Glutamatergic neuron (in vitro differentiated cells): Measurements from ENCODE around the gene IFI27L2. TPM values are rescaled to one million over a fixed set of nuclear protein-coding genes. Genes with fewer than 3 reads are reported as not detected.

Experiments
- DNase-seq: peaks from one replicate; pipeline ENCODE4 v3.0.0; 2022
- H3K27ac Mint-ChIP-seq: one replicate; pipeline ENCODE4 v1.8.0; 2020; ENCODE audit warnings: mild to moderate bottlenecking, mixed read lengths, inconsistent platforms; ENCODE audit not compliant: unreplicated experiment
- H3K27me3 Mint-ChIP-seq: one replicate; pipeline ENCODE4 v1.8.0; 2020; ENCODE audit warnings: mild to moderate bottlenecking, moderate library complexity, mixed read lengths, inconsistent platforms; ENCODE audit not compliant: unreplicated experiment
- H3K36me3 Mint-ChIP-seq: one replicate; pipeline ENCODE4 v1.8.0; 2020; ENCODE audit warnings: mild to moderate bottlenecking, mixed read lengths, inconsistent platforms; ENCODE audit not compliant: unreplicated experiment
- H3K4me1 Mint-ChIP-seq: one replicate; pipeline ENCODE4 v1.8.0; 2020; ENCODE audit warnings: mild to moderate bottlenecking, low read depth, mixed read lengths, inconsistent platforms; ENCODE audit not compliant: unreplicated experiment
- H3K4me3 Mint-ChIP-seq: one replicate; pipeline ENCODE4 v1.8.0; 2020; ENCODE audit warnings: mild to moderate bottlenecking, mixed read lengths, inconsistent platforms; ENCODE audit not compliant: unreplicated experiment
- H3K9me3 Mint-ChIP-seq: one replicate; pipeline ENCODE4 v1.8.0; 2020; ENCODE audit warnings: mild to moderate bottlenecking, moderate library complexity, mixed read lengths, inconsistent platforms; ENCODE audit not compliant: unreplicated experiment
- CTCF ChIP-seq: fragments of 200-600 bp; sonication (generic); IDR thresholded peaks from one replicate; pipeline ENCODE4 v1.5.0; 2021; ENCODE audit not compliant: partially characterized antibody, unreplicated experiment
- long read RNA-seq: library from polyadenylated mRNA; unstranded; transcript quantifications from one replicate; pipeline ENCODE4 v2.0.0, GENCODE V29; 2020; ENCODE audit not compliant: unreplicated experiment
- total RNA-seq: library from RNA; stranded (reverse); fragmentation: NEBNext Ultra II Directional; extraction: Animal tissue kit (Norgen Biotek cat#: 25700); gene quantifications from one replicate; pipeline ENCODE4 v1.2.1, GENCODE V29; 2021; ENCODE audit not compliant: unreplicated experiment

IFI27L2 gene
- total RNA-seq = 52.7 TPM
- long read RNA-seq, transcript IFI27L2-204 (3 exons, 516 nt) = minor isoform, 7 of 51 reads
- long read RNA-seq, transcript IFI27L2-201 (4 exons, 511 nt) = major isoform, 42 of 51 reads
- long read RNA-seq, partial matches to known transcripts = 0 of 51 reads
- long read RNA-seq, other reads (novel, unspliced or antisense) = 1 of 51 reads

GRCh38 chr14:94129111-94129757, at the start of gene IFI27L2:
IFI27L2 (minus strand) TSS chr14:94129604; CDS start chr14:94129564, 40 bp downstream.
- H3K4me1 Mint-ChIP-seq = no peaks in the 10 kb centered on the region
- no peaks in the 10 kb centered on the region for H3K36me3 Mint-ChIP-seq
- peaks cover 8% of the 10 kb centered on the region for H3K9me3 Mint-ChIP-seq
- H3K27ac Mint-ChIP-seq = peak within 1 kb of the TSS; percentile 65
- peak; percentile 75 for DNase-seq
- peak within 1 kb of the TSS; percentile 87 for H3K4me3 Mint-ChIP-seq
- peaks cover 2% of the 10 kb centered on the region for H3K27me3 Mint-ChIP-seq
- TF ChIP-seq CTCF = peak; percentile 26

GRCh38 chr14:94177806-94178205, 48.4 kb upstream of the IFI27L2 start:
- Mint-ChIP-seq H3K9me3 (peaks cover 2% of the 10 kb centered on the region), H3K27ac (no peak overlapping the region), H3K4me3 (no peak overlapping the region), H3K27me3 (peaks cover 9% of the 10 kb centered on the region), H3K4me1 (peaks cover 4% of the 10 kb centered on the region), H3K36me3 (no peaks in the 10 kb centered on the region)
- no peak for DNase-seq
- no peak for TF ChIP-seq CTCF

DNA sequence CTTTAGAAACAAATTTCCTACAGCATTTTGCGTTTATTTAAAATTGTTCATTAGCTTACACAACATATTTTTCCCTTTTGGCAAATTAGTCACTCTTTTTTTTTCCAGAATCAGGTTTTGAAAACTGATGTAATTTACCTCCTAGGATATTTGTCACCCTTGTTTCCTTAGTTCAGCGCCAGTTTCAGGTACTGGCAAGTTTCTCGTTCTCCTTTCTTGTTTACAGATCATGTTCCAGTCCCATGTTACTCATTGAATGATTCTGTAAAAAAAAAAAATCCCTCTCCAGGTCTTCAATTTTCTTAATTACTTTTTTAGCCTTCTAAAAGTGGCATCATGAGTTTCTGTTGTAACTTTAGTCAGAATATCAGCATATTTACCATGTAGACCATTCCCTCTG, 47.4 kb upstream of the IFI27L2 start:
- H3K36me3 Mint-ChIP-seq = no peaks in the 10 kb centered on the region
- H3K27ac Mint-ChIP-seq = no peak overlapping the region
- DNase-seq = no peak
- peaks cover 2% of the 10 kb centered on the region for H3K9me3 Mint-ChIP-seq
- no peak overlapping the region for H3K4me3 Mint-ChIP-seq
- H3K27me3 Mint-ChIP-seq = peaks cover 9% of the 10 kb centered on the region
- no peak for TF ChIP-seq CTCF
- H3K4me1 Mint-ChIP-seq = peaks cover 8% of the 10 kb centered on the region

- Mint-ChIP-seq H3K36me3 (no peaks in the 10 kb centered on the region), H3K9me3 (peaks cover 2% of the 10 kb centered on the region), H3K27me3 (peaks cover 9% of the 10 kb centered on the region), H3K4me3 (peak overlapping the region; percentile 85), H3K4me1 (peaks cover 16% of the 10 kb centered on the region), H3K27ac (no peak overlapping the region)
- TF ChIP-seq CTCF = no peak
- no peak for DNase-seq
Observed at GRCh38 chr14:94175747-94176146, 46.3 kb upstream of the IFI27L2 start.
